NOMO-1 treated with dmso at 0.1 percent for 144 hours (cell line): ENCODE data around the gene UBE2D3.

ENCODE experiments used
- DNase-seq: peaks from one replicate; lab custom pipeline; 2025; ENCODE audit not compliant: unreplicated experiment; lab: John Stamatoyannopoulos, UW

Gene UBE2D3

DNA sequence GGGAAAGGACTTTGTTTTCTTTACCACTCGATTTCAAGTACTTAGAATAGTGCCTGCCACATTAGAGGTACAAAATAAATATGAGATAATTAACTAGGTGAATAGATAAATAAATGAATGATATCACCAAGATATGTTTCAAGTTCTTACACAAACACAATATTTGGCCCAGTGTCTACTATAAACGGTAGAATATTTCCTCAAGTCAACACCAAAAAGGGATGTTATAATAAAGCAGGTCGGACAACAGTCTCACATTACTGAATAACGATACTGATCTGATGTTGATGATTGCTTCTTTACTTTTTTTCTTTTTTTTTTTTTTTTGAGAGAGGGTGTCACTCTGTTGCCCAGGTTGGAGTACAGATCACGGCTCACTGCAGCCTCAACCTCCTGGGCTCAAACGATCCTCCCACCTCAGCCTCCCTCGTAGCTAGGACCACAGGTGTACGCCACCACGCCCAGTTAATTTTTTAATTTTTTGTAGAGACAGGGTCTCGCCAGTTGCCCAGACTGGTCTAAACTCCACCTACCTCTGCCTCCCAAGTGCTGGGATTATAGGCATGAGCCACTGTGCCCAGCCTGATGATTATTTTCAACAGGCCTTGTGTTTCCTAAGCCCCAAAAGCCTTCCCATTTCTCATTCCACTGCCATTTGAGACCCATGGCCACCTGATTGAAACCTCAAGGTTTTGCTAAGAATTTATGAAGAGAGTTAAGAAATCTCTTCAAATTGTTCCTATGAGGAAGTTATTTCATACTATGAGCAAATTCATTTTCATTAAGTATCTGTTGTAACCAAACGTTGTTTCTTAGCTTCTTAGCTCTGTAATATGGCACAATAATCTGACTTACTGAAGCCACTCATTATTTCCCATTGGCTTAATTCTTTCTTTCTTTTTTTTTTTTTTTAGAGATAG is 68.8 kb downstream of the UBE2D3 start:
- DNase-seq, result no peak

DNA sequence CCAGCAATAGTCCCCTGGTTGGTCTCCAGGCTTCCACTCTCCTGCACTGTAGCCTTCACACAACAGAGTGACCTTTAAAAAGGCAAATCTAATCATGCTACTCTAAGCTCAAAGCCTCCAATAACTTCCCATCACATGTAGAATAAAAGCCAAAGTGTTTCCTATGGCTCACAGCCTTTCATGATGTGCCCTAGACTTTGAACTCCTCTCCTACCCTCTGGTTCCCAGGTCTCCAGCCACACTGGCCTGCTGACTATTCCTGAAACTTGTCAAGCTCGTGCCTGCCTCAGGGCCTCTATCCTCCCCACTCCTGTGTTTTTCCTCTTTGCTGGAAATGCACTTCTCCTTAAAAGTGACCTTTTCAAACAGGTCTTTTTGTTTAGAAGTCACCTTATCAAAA is 69.7 kb downstream of the UBE2D3 start:
- DNase-seq, result no peak

DNA sequence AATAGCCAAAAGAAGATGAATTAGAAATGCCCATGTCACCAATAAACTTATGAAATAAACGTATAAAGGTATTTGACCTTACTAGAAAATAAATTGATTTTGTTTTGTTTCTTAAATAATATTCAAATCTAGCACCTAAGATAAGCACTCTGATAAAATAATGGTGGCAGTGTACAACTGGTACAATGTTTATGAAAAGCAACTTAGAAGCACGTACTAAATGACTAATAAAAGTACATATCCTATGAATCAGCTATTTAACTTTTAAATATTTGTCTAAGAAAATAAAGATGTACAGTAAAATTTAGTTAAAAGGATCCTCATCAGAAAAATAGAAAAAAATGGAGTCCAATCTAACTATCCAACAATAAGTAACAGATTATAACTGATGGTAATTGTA is 73.3 kb downstream of the UBE2D3 start:
- DNase-seq, result no peak

DNA sequence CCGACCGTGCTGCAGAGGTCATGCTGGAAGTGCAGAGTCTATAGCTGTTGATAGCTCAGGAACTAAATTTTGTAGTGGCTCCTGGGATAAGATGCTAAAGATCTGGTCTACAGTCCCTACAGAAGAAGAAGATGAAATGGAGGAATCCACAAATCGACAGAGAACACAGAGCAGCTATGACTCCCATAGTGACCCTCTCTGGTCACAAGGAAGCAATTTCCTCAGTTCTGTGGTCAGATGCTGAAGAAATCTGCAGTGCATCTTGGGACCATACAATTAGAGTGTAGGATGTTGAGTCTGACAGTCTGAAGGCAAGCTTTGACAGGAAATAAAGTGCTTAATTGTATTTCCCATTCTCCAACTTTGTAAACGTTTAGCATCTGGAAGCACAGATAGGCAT is 75.4 kb downstream of the UBE2D3 start:
- no peak for DNase-seq
